Heart left ventricle (tissue), 13 donors: ENCODE measurements around the gene MAP1LC3B.

Source experiments
- CTCF ChIP-seq, 12 donors: fragments of 200-600 bp; sonication (generic) in 4 of 12; IDR thresholded peaks; one replicate each; pipeline versions ENCODE4 v1.5.0 to v1.8.0; 2018 to 2022; ENCODE audit warnings: antibody characterized with exemption in 12 of 12, mild to moderate bottlenecking in 5 of 12
- POLR2A ChIP-seq, 2 donors: fragments of 450-650 bp; IDR thresholded peaks; one replicate each; pipeline ENCODE4 v1.6.1; 2017; ENCODE audit warnings: antibody characterized with exemption in 2 of 2, mild to moderate bottlenecking in 2 of 2, moderate library complexity in 2 of 2
- donor health status: ischemic (EF 13 %, LVEDD 7.1; RV severe dilation, severe dysfunction).
- donor health status: DM: no; HTN: yes; CAD: no.
- donor health status: DM: no; HTN: no; CAD: no.
- donor health status: ischemic (EF 25% LVEDD 6.9; RV normal size, moderate dysfunction).
- donor health status: ischemic (EF 25% LVEDD 5.7; RV mildly dilated, moderate dysfunction).
- donor health status: ischemic (EF 35%, LVEDD 5.7; RV mildly dilated, moderate dysfunction).
- donor health status: nonischemic (EF 11% LVEDD 7.7; RV severe dilation, severe dysfunction).
- donor health status: DM: yes; HTN: yes; CAD: no.
- donor health status: PGD.
- donor health status: ischemic (EF 29% LVEDD 5.4; RV normal size, mild dysfunction).
- donor health status: nonischemic (EF 23%, LVEDD 6.1; RV moderate dilation, normal function).

GRCh38 chr16:87409153-87409552 is 17.0 kb downstream of the MAP1LC3B start:
- TF ChIP-seq CTCF (IDR thresholded peaks at IDR 0.05) (no peak), POLR2A (IDR thresholded peaks at IDR 0.05) (no peak)
